Neural cell (in vitro differentiated cells): Measurements from ENCODE around the gene OLFM3. TPM values are rescaled to one million over a fixed set of nuclear protein-coding genes. Genes with fewer than 3 reads are reported as not detected.

Source experiments
- H2AFZ ChIP-seq: fragments of 200-600, 300-800 bp; sonication (generic), shearing (Covaris generic); 2 replicates; pipeline ENCODE4 v1.6.0; 2014; ENCODE audit warnings: low read depth, mild to moderate bottlenecking, antibody characterized with exemption, low read length, moderate library complexity
- H3F3A ChIP-seq: fragments of 200-600 bp; shearing (Covaris generic); 2 replicates; pipeline ENCODE4 v1.6.1; 2016; ENCODE audit warnings: mild to moderate bottlenecking, moderate library complexity, mixed read lengths, antibody characterized with exemption, low read length; ENCODE audit not compliant: insufficient read depth, poor library complexity, severe bottlenecking
- H3K27ac ChIP-seq: fragments of 200-600, 300-800 bp; sonication (generic), shearing (Covaris generic); 2 replicates; pipeline ENCODE4 v1.5.1; 2014; ENCODE audit warnings: mild to moderate bottlenecking, low read length, moderate library complexity
- H3K27me3 ChIP-seq: fragments of 300-800, 200-600 bp; sonication (generic), shearing (Covaris generic); 2 replicates; pipeline ENCODE4 v1.6.0; 2014; ENCODE audit warnings: mild to moderate bottlenecking, low read depth, low read length, moderate library complexity; ENCODE audit not compliant: insufficient read depth
- H3K36me3 ChIP-seq: fragments of 300-800, 200-600 bp; sonication (generic), shearing (Covaris generic); 2 replicates; pipeline ENCODE4 v1.5.1; 2014; ENCODE audit warnings: mild to moderate bottlenecking, antibody characterized with exemption, low read length, moderate library complexity; ENCODE audit not compliant: insufficient read depth
- H3K4me2 ChIP-seq: fragments of 300-800, 200-600 bp; sonication (generic), shearing (Covaris generic); 2 replicates; pipeline ENCODE4 v1.6.0; 2014; ENCODE audit warnings: mild to moderate bottlenecking, low read length
- H3K4me3 ChIP-seq: fragments of 300-800, 200-600 bp; sonication (generic), shearing (Covaris generic); 2 replicates; pipeline ENCODE4 v1.5.1; 2014; ENCODE audit warnings: mild to moderate bottlenecking, low read length, moderate library complexity
- H3K79me2 ChIP-seq: fragments of 200-600 bp; shearing (Covaris generic); replicated peaks from 2 replicates; pipeline ENCODE4 v1.6.0; 2014; ENCODE audit warnings: mild to moderate bottlenecking, low read length, moderate library complexity; ENCODE audit not compliant: insufficient read depth
- H3K9ac ChIP-seq: fragments of 300-800, 200-600 bp; sonication (generic), shearing (Covaris generic); 2 replicates; pipeline ENCODE4 v1.6.1; 2016; ENCODE audit warnings: mild to moderate bottlenecking, low read length, mixed read lengths
- H3K9me2 ChIP-seq: fragments of 200-600 bp; shearing (Covaris generic); 2 replicates; pipeline ENCODE4 v1.6.1; 2016; ENCODE audit warnings: mild to moderate bottlenecking, low read length, mixed read lengths; ENCODE audit not compliant: insufficient read depth
- H3K9me3 ChIP-seq: fragments of 200-600, 300-800 bp; sonication (generic), shearing (Covaris generic); 2 replicates; pipeline ENCODE4 v1.6.1; 2016; ENCODE audit warnings: mild to moderate bottlenecking, mixed run types, low read length, moderate library complexity, mixed read lengths
- H4K20me1 ChIP-seq: fragments of 200-600 bp; shearing (Covaris generic); 2 replicates; pipeline ENCODE4 v1.6.1; 2016; ENCODE audit warnings: mild to moderate bottlenecking, mixed run types; ENCODE audit not compliant: insufficient read depth
- EP300 ChIP-seq: fragments of 450-650 bp; conservative IDR thresholded peaks from 2 replicates; pipeline ENCODE4 v1.6.1; 2014; ENCODE audit warnings: antibody characterized with exemption, mild to moderate bottlenecking, moderate library complexity; ENCODE audit not compliant: poor library complexity, severe bottlenecking
- MXI1 ChIP-seq: fragments of 450-650 bp; conservative IDR thresholded peaks from 2 replicates; pipeline ENCODE4 v1.6.1; 2014; ENCODE audit warnings: antibody characterized with exemption, mild to moderate bottlenecking; ENCODE audit not compliant: poor library complexity, severe bottlenecking
- POLR2AphosphoS5 ChIP-seq: IDR thresholded peaks from 2 replicates; pipeline ENCODE4 v1.6.1; 2012
- RAD21 ChIP-seq: fragments of 450-650 bp; conservative IDR thresholded peaks from 2 replicates; pipeline ENCODE4 v1.6.1; 2014; ENCODE audit warnings: antibody characterized with exemption, mild to moderate bottlenecking, moderate library complexity
- SMC3 ChIP-seq: fragments of 450-650 bp; conservative IDR thresholded peaks from 2 replicates; pipeline ENCODE4 v1.6.1; 2014; ENCODE audit warnings: antibody characterized with exemption, mild to moderate bottlenecking, moderate library complexity; ENCODE audit not compliant: poor library complexity
- polyA plus RNA-seq: library from polyadenylated mRNA; depleted of rRNA; stranded (reverse); fragments of >200 nt; gene quantifications from 2 replicates; pipeline ENCODE4 v1.2.3, GENCODE V29; 2014
- TF ChIP-seq, protein P1 (sequence below): fragments of 450-650 bp; IDR thresholded peaks from 2 replicates; pipeline ENCODE4 v1.5.1; 2014; ENCODE audit warnings: antibody characterized with exemption, mild to moderate bottlenecking, moderate library complexity; ENCODE audit not compliant: poor library complexity, severe bottlenecking

Gene OLFM3
- polyA plus RNA-seq, 1 donor from 2014 or later: 7.9 TPM

DNA sequence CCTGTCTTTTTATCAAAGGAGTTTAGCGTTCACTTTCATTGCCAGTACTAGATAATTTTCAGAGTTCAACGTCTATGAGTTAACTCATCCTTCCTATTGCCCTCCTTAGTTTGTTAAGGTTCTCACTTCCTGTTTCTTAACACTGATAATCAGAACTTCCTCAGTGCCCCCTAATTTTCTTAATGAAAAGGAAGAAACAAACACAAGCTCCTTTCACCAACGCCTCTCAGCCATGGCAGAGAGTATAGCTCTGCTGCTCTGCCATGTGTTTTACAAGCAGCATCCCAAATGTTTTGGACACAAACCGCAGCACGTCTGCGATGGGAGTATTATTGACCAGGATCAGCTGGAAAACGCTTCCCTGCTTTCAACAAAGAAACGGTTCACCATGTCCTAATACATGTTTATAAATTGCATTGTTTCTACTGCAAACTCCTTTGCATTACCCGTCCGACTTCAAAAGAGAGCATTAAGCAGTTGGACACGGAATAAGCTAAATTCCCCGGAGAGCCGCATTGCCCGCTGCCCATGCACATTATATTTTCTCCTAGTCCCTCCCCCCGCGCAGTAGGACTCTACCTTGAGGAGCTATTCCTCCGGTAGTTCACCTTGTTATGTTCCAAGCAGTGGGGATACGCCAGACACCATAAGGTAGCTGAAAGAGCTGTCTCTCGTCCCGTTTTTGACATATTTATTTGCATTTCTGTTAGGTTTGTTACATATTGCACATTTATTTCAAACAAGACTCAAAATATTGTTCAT, 561 bp downstream of the OLFM3 start:
- H3K79me2 ChIP-seq: no peaks in the 10 kb centered on the region
- no peaks in the 10 kb centered on the region for H3K9me2 ChIP-seq
- H4K20me1 ChIP-seq: no peaks in the 10 kb centered on the region
- peak overlapping the region; percentile 32 for H3K27ac ChIP-seq
- TF ChIP-seq EP300 (no peak), MXI1 (peak; percentile 25), POLR2AphosphoS5 (peak; percentile 0)
- H3K4me3 ChIP-seq: peak overlapping the region; percentile 68
- peak overlapping the region; percentile 22 for H2AFZ ChIP-seq
- H3F3A ChIP-seq: no peaks in the 10 kb centered on the region
- peak overlapping the region; percentile 55 for H3K9ac ChIP-seq
- H3K36me3 ChIP-seq: no peaks in the 10 kb centered on the region
- H3K27me3 ChIP-seq: peaks cover 11% of the 10 kb centered on the region
- H3K9me3 ChIP-seq: no peaks in the 10 kb centered on the region
- H3K4me2 ChIP-seq: peak overlapping the region; percentile 66

DNA sequence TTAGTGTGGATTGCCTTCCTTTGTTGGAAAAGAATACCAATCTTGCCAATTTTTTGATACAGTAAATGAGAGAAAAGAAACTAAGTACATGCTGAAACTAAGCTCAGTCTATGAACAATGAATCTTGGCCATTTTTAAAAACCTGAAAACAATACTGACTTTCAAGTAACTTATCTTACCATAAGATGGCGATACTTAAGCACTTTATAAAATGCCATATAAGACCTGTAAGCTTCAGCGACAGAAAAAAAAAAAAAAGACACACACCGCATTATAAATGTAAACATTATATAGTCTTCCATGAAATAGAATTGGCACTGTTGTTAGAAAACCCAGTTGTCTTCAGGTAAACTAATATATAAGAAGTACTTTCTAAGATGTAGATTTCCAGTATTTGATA, 3.0 kb downstream of the OLFM3 start:
- Histone ChIP-seq H2AFZ (no peak overlapping the region), H3K9me2 (no peaks in the 10 kb centered on the region), H3K4me2 (no peak overlapping the region), H3K27me3 (peaks cover 11% of the 10 kb centered on the region), H3K36me3 (no peaks in the 10 kb centered on the region), H3K9ac (no peak overlapping the region), H3K27ac (no peak overlapping the region), H3F3A (no peaks in the 10 kb centered on the region), H3K79me2 (no peaks in the 10 kb centered on the region), H3K9me3 (no peaks in the 10 kb centered on the region), H3K4me3 (no peak overlapping the region), H4K20me1 (no peaks in the 10 kb centered on the region)
- TF ChIP-seq EP300 (no peak), RAD21 (peak; percentile 73), SMC3 (peak; percentile 71)
- TF ChIP-seq, protein P1, sequence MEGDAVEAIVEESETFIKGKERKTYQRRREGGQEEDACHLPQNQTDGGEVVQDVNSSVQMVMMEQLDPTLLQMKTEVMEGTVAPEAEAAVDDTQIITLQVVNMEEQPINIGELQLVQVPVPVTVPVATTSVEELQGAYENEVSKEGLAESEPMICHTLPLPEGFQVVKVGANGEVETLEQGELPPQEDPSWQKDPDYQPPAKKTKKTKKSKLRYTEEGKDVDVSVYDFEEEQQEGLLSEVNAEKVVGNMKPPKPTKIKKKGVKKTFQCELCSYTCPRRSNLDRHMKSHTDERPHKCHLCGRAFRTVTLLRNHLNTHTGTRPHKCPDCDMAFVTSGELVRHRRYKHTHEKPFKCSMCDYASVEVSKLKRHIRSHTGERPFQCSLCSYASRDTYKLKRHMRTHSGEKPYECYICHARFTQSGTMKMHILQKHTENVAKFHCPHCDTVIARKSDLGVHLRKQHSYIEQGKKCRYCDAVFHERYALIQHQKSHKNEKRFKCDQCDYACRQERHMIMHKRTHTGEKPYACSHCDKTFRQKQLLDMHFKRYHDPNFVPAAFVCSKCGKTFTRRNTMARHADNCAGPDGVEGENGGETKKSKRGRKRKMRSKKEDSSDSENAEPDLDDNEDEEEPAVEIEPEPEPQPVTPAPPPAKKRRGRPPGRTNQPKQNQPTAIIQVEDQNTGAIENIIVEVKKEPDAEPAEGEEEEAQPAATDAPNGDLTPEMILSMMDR: peak; percentile 63

DNA sequence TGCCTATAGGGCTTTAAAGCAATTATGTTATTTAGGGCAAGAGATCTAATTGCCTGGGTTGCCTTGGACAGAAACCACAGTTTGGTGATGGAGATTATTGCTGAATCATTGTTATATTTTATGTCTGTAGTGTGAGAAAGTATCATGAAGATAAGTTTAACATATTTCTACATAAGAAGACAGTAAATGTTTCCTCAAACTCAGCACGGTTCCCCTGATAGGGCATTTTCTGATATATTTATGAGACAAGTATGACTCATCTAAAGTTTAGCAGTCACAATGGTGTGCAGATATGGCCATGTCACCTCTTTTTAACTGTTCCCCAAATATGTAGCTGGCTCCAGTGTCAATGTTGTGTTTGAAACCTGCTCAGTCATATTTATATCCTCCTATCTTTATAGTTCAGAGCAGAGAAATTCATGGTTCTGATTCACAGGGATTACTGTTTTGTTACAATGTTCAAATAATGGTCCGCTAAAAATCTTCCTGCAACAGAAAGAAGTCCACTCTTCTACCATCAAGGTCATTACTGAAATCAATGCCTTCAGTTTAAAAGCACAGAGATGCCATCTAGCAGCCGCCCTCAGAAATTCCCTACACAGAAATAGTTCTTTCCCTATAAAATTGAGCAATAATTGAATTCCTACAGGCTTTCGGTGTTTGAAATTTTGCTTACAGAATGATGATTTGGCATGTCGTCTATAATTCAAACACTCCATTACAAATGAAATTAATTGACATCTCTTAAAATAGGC, 3.7 kb downstream of the OLFM3 start:
- Histone ChIP-seq H3F3A (no peaks in the 10 kb centered on the region), H3K9me3 (no peaks in the 10 kb centered on the region), H3K4me3 (no peak overlapping the region), H3K79me2 (no peaks in the 10 kb centered on the region), H3K4me2 (no peak overlapping the region), H3K27ac (no peak overlapping the region), H3K27me3 (peaks cover 11% of the 10 kb centered on the region), H3K9me2 (no peaks in the 10 kb centered on the region), H4K20me1 (no peaks in the 10 kb centered on the region), H2AFZ (no peak overlapping the region), H3K36me3 (no peaks in the 10 kb centered on the region), H3K9ac (no peak overlapping the region)
- TF ChIP-seq MXI1 (no peak), POLR2AphosphoS5 (peak; percentile 18)
